Body of pancreas (tissue), 4 donors: ENCODE measurements around the gene ITGB1BP2. TPM values are rescaled to one million over a fixed set of nuclear protein-coding genes. Genes with fewer than 3 reads are reported as not detected.
"Not testable (repeated sequence)": the region's sequence is repeated elsewhere in the genome, so short reads cannot be mapped to it uniquely, and the experiment has no call there.

Experiments
- ATAC-seq: fragments of 150-250 bp; one replicate; pipeline ENCODE4 v1.9.1; 2016
- DNase-seq, 4 donors: peaks; one replicate each; pipeline ENCODE4 v3.0.0-alpha.2; 2019
- H3K27ac ChIP-seq, 4 donors: fragments of 200-600 bp; sonication (generic); 1 replicate in 3 of 4; 2 replicates in 1 of 4; pipeline versions ENCODE4 v1.5.1 to v1.6.1; 2016 to 2019; ENCODE audit warnings: mild to moderate bottlenecking in 1 of 4, mixed read lengths in 1 of 4, moderate library complexity in 1 of 4
- H3K27me3 ChIP-seq, 2 donors: fragments of 200-600 bp; sonication (generic); one replicate each; pipeline ENCODE4 v1.6.0; 2016; ENCODE audit warnings: mild to moderate bottlenecking in 1 of 2
- H3K36me3 ChIP-seq, 2 donors: fragments of 200-600 bp; sonication (generic); replicated peaks in 1 of 2; 2 replicates each; pipeline ENCODE4 v1.5.1; 2016; ENCODE audit warnings: low read depth in 2 of 2; ENCODE audit not compliant: insufficient read depth in 1 of 2
- H3K4me1 ChIP-seq: fragments of 200-600 bp; sonication (generic); one replicate; pipeline ENCODE4 v1.6.0; 2016
- H3K4me3 ChIP-seq, 2 donors: fragments of 200-600 bp; sonication (generic); 1 replicate in 1 of 2; 2 replicates in 1 of 2; pipeline ENCODE4 v1.5.1; 2016 to 2019
- H3K9me3 ChIP-seq, 3 donors: fragments of 200-600 bp; sonication (generic); 1 replicate in 2 of 3; 2 replicates in 1 of 3; pipeline ENCODE4 v1.5.1; 2016
- CTCF ChIP-seq, 7 experiments: fragments of 450-650 bp in 4 of 7; fragments of 200-600 bp in 3 of 7; sonication (generic) in 3 of 7; IDR thresholded peaks; one replicate each; pipeline ENCODE4 v1.5.1; 2016 to 2019; ENCODE audit warnings: antibody characterized with exemption in 7 of 7
- POLR2A ChIP-seq, 3 donors: fragments of 450-650 bp; IDR thresholded peaks; one replicate each; pipeline ENCODE4 v1.6.1; 2016; ENCODE audit warnings: antibody characterized with exemption in 3 of 3, mild to moderate bottlenecking in 2 of 3
- WGBS, 2 donors: methylation state at CpG; one replicate each; pipeline ENCODE4 v1.1.5; 2017; 5-methylcytosine and 5-hydroxymethylcytosine counted together
- intact Hi-C: fragments of 100-400 bp; cut with DNase I; formaldehyde crosslinking; loops from one replicate; pipeline ENCODE4 v1.15.1; 2023
- total RNA-seq, 2 donors: library from RNA; depleted of rRNA; stranded (reverse); fragments of >200 nt; gene quantifications; one replicate each; pipeline ENCODE4 v1.1.0, GENCODE V29; 2016

Gene ITGB1BP2
- total RNA-seq, 2 donors from 2014 or later = 6.9 TPM; not detected in 1

- WGBS, 2 donors = 87% methylated on average over 6 to 7 of the region's 7 CpGs
These were observed 8.7 kb upstream of the ITGB1BP2 start for GRCh38 chrX:71292669-71293365.

GRCh38 chrX:71296806-71297205 lies 4.7 kb upstream of the ITGB1BP2 start:
- intact Hi-C loops = no loop called here
- WGBS, 2 donors = 94 to 98% methylated on average over 5 to 6 of the region's 6 CpGs
- Histone ChIP-seq H3K4me3 (no peak overlapping the region), H3K27me3 (no peaks in the 10 kb centered on the region), H3K27ac (no peak overlapping the region), H3K4me1 (no peaks in the 10 kb centered on the region), H3K36me3 (peaks cover 6 to 20% of the 10 kb centered on the region in 2 donors), H3K9me3 (no peaks in the 10 kb centered on the region)
- no peak for ATAC-seq
- TF ChIP-seq POLR2A (IDR thresholded peaks at IDR 0.05) = no peak
- no peak for TF ChIP-seq CTCF (IDR thresholded peaks at IDR 0.05)
- DNase-seq = no peak

More at GRCh38 chrX:71292669-71293365, 8.7 kb upstream of the ITGB1BP2 start:
- intact Hi-C loops = no loop called here
- Histone ChIP-seq H3K27ac (no peak overlapping the region), H3K36me3 (peaks cover 6 to 17% of the 10 kb centered on the region in 2 donors), H3K4me1 (peaks cover 6% of the 10 kb centered on the region), H3K27me3 (no peaks in the 10 kb centered on the region), H3K9me3 (no peaks in the 10 kb centered on the region), H3K4me3 (no peak overlapping the region)
- ATAC-seq (no peak), DNase-seq (no peak)
- no peak for TF ChIP-seq CTCF (IDR thresholded peaks at IDR 0.05)
- no peak for TF ChIP-seq POLR2A (IDR thresholded peaks at IDR 0.05)

GRCh38 chrX:71298119-71298518 lies 3.4 kb upstream of the ITGB1BP2 start:
- Histone ChIP-seq H3K4me3 (no peak overlapping the region), H3K36me3 (peaks cover 6 to 14% of the 10 kb centered on the region in 2 donors), H3K9me3 (no peaks in the 10 kb centered on the region), H3K4me1 (no peaks in the 10 kb centered on the region), H3K27ac (no peak overlapping the region), H3K27me3 (no peaks in the 10 kb centered on the region)
- intact Hi-C loops = no loop called here
- DNase-seq (no peak), ATAC-seq (no peak)
- 20% methylated on average over 3 of the region's 3 CpGs; no CpG with 5 or more reads in 1 of the 2 donors for WGBS, 2 donors
- TF ChIP-seq CTCF (IDR thresholded peaks at IDR 0.05) (no peak), POLR2A (IDR thresholded peaks at IDR 0.05) (no peak)

GRCh38 chrX:71300064-71300463 lies 1.5 kb upstream of the ITGB1BP2 start:
- H3K4me1 ChIP-seq, ATAC-seq, H3K36me3 ChIP-seq, H3K4me3 ChIP-seq, DNase-seq, H3K9me3 ChIP-seq, intact Hi-C loops, H3K27me3 ChIP-seq, H3K27ac ChIP-seq: not testable (repeated sequence)
- WGBS, 2 donors = 79 to 82% methylated on average over 3 to 7 of the region's 7 CpGs

- DNase-seq, H3K4me3 ChIP-seq, H3K4me1 ChIP-seq, ATAC-seq, H3K27me3 ChIP-seq, H3K36me3 ChIP-seq, H3K27ac ChIP-seq, H3K9me3 ChIP-seq, intact Hi-C loops: not testable (repeated sequence)
- WGBS, 2 donors = 84 to 85% methylated on average over 4 to 5 of the region's 7 CpGs
These were observed 1.1 kb upstream of the ITGB1BP2 start for GRCh38 chrX:71300495-71300894.
